ENCODE data around the gene TRAF4.
"Not testable (repeated sequence)": the region's sequence is repeated elsewhere in the genome, so short reads cannot be mapped to it uniquely, and the experiment has no call there.

TRAF4 gene

GRCh38 chr17:28749516-28750177, 5.8 kb downstream of the TRAF4 start:
- DNase-seq = peak; percentile 62

- DNase-seq = peak; percentile 98
Observed at GRCh38 chr17:28750178-28751047, 6.6 kb downstream of the TRAF4 start.

GRCh38 chr17:28751600-28752366, 8.0 kb downstream of the TRAF4 start:
- no peak for DNase-seq

GRCh38 chr17:28755486-28755885, 11.7 kb downstream of the TRAF4 start:
- peak; percentile 63 for DNase-seq

- DNase-seq = peak; percentile 46
Observed at GRCh38 chr17:28756049-28756804, 12.4 kb downstream of the TRAF4 start.

- DNase-seq = peak; percentile 55
Observed at GRCh38 chr17:28758411-28759121, 14.8 kb downstream of the TRAF4 start.

GRCh38 chr17:28759256-28759865, 15.6 kb downstream of the TRAF4 start:
- DNase-seq = no peak

- DNase-seq = no peak
Observed at GRCh38 chr17:28760601-28761562, 17.1 kb downstream of the TRAF4 start.

- no peak for DNase-seq
Observed at GRCh38 chr17:28763137-28763799, 19.5 kb downstream of the TRAF4 start.

- DNase-seq = peak; percentile 77
Observed at GRCh38 chr17:28763804-28764266, 20.0 kb downstream of the TRAF4 start.

- DNase-seq = no peak
Observed at GRCh38 chr17:28765038-28765437, 21.2 kb downstream of the TRAF4 start.

- DNase-seq = no peak
Observed at GRCh38 chr17:28773736-28774135, 29.9 kb downstream of the TRAF4 start.

- no peak for DNase-seq
Observed at GRCh38 chr17:28774206-28774605, 30.4 kb downstream of the TRAF4 start.

GRCh38 chr17:28777178-28777577, 33.4 kb downstream of the TRAF4 start:
- DNase-seq = no peak

GRCh38 chr17:28779601-28780000, 35.8 kb downstream of the TRAF4 start:
- DNase-seq = not testable (repeated sequence)

GRCh38 chr17:28783161-28783560, 39.4 kb downstream of the TRAF4 start:
- DNase-seq = no peak

GRCh38 chr17:28788100-28788499, 44.3 kb downstream of the TRAF4 start:
- no peak for DNase-seq

GRCh38 chr17:28792877-28793661, 49.3 kb downstream of the TRAF4 start:
- peak; percentile 32 for DNase-seq

Measured in islet precursor cell (in vitro differentiated cells).